ENCODE data around the gene PLCXD1. TPM values are rescaled to one million over a fixed set of nuclear protein-coding genes. Genes with fewer than 3 reads are reported as not detected.
A peak's percentile ranks its signal among the peaks of the same experiment; 100 is the strongest.
"Not testable (repeated sequence)": the region's sequence is repeated elsewhere in the genome, so short reads cannot be mapped to it uniquely, and the experiment has no call there.

The PLCXD1 gene
- total and polyA plus RNA-seq, 8 donors = 17.0 to 58.2 (median 36.7) TPM

- Histone ChIP-seq H3K27ac (peak overlapping the region; percentile 45 to 96), H3K36me3 (peaks cover 0 to 16% of the 10 kb centered on the region in 2 donors), H3K9me3 (no peaks in the 10 kb centered on the region), H3K27me3 (peaks cover 0 to 8% of the 10 kb centered on the region in 2 donors), H3K4me3 (peak overlapping the region; percentile 67 to 89), H3K4me1 (peaks cover 7 to 21% of the 10 kb centered on the region in 2 donors)
- ATAC-seq (no peak), DNase-seq (peak in 2 of 4 donors; percentile 49 to 88)
- intact Hi-C loops (cut with DNase I) = no loop called here
- no peak for TF ChIP-seq CTCF (IDR thresholded peaks at IDR 0.05)
Observed at GRCh38 chrX:319579-320125, 38.5 kb downstream of the PLCXD1 start.

GRCh38 chrX:320126-320783 is 39.1 kb downstream of the PLCXD1 start:
- H3K27me3 ChIP-seq = peaks cover 0 to 9% of the 10 kb centered on the region in 2 donors
- H3K27ac ChIP-seq = peak overlapping the region in 1 of 2 donors; percentile 96
- DNase-seq = peak in 2 of 4 donors; percentile 38 to 80
- no peak for ATAC-seq
- no peak for TF ChIP-seq CTCF (IDR thresholded peaks at IDR 0.05)
- intact Hi-C loops (cut with DNase I) = no loop called here
- H3K36me3 ChIP-seq = peaks cover 0 to 10% of the 10 kb centered on the region in 2 donors
- no peaks in the 10 kb centered on the region for H3K9me3 ChIP-seq
- H3K4me3 ChIP-seq = peak overlapping the region; percentile 67 to 89
- peaks cover 7 to 21% of the 10 kb centered on the region in 2 donors for H3K4me1 ChIP-seq

- H3K36me3 ChIP-seq = no peaks in the 10 kb centered on the region
- DNase-seq (peak; percentile 51 to 86 (median 68)), ATAC-seq (peak; percentile 30)
- intact Hi-C loops (cut with DNase I) = no loop called here
- peaks cover 7 to 21% of the 10 kb centered on the region in 2 donors for H3K4me1 ChIP-seq
- TF ChIP-seq CTCF (IDR thresholded peaks at IDR 0.05) = no peak
- no peaks in the 10 kb centered on the region for H3K9me3 ChIP-seq
- H3K27ac ChIP-seq = no peak overlapping the region
- peaks cover 0 to 9% of the 10 kb centered on the region in 2 donors for H3K27me3 ChIP-seq
- no peak overlapping the region for H3K4me3 ChIP-seq
Observed at GRCh38 chrX:323721-324628, 42.8 kb downstream of the PLCXD1 start.

GRCh38 chrX:324664-325063 is 43.5 kb downstream of the PLCXD1 start:
- peaks cover 0 to 10% of the 10 kb centered on the region in 2 donors for H3K27me3 ChIP-seq
- H3K36me3 ChIP-seq; intact Hi-C loops (cut with DNase I); H3K9me3 ChIP-seq; H3K27ac ChIP-seq; H3K4me3 ChIP-seq; ATAC-seq: not testable (repeated sequence)
- peak in 2 of 4 donors; percentile 14 to 41 for DNase-seq
- H3K4me1 ChIP-seq = peaks cover 7 to 18% of the 10 kb centered on the region in 2 donors

GRCh38 chrX:327660-328126 is 46.5 kb downstream of the PLCXD1 start:
- intact Hi-C loops (cut with DNase I) = no loop called here
- Histone ChIP-seq H3K4me1 (peaks cover 6 to 20% of the 10 kb centered on the region in 2 donors), H3K36me3 (peaks cover 0 to 1% of the 10 kb centered on the region in 2 donors), H3K9me3 (no peaks in the 10 kb centered on the region), H3K27ac (no peak overlapping the region), H3K4me3 (no peak overlapping the region), H3K27me3 (peaks cover 19 to 40% of the 10 kb centered on the region in 2 donors)
- no peak for TF ChIP-seq CTCF (IDR thresholded peaks at IDR 0.05)
- DNase-seq = peak in 2 of 4 donors; percentile 25 to 75
- ATAC-seq = no peak
